CD4-positive, alpha-beta T cell (primary cell): ENCODE data around the gene BAAT. TPM values are rescaled to one million over a fixed set of nuclear protein-coding genes. Genes with fewer than 3 reads are reported as not detected.

Experiments
- ATAC-seq: fragments of 200-7000 bp; cut with Tn5 transposase; one replicate; pipeline ENCODE4 v1.10.0; 2022; ENCODE audit warnings: mild to moderate bottlenecking; ENCODE audit not compliant: poor library complexity
- CTCF ChIA-PET: fragments of 350-600 bp; sonication (Branson Sonifier 250); formaldehyde crosslinking; loops from one replicate; lab custom pipeline; 2021; ENCODE audit warnings: antibody characterized with exemption, inconsistent platforms; lab: Charles Lee
- POLR2A ChIA-PET: fragments of 350-600 bp; sonication (Branson Sonifier 250); formaldehyde crosslinking; loops from one replicate; lab custom pipeline; 2021; ENCODE audit warnings: antibody characterized with exemption, inconsistent platforms; lab: Charles Lee
- DNase-seq, 14 experiments: peaks; one replicate each; pipeline ENCODE4 v3.0.0-alpha.2; 2013 to 2020; ENCODE audit warnings: mixed read lengths in 2 of 14
- H3K27ac ChIP-seq, 2 donors: one replicate each; pipeline versions ENCODE4 v1.5.1 to v1.7.0; 2013; ENCODE audit warnings: low read length in 2 of 2, low read depth in 1 of 2, mild to moderate bottlenecking in 1 of 2
- H3K27me3 ChIP-seq, 2 experiments: 1 replicate in 1 of 2; 2 replicates in 1 of 2; pipeline versions ENCODE4 v1.6.1 to v1.7.0; 2013; ENCODE audit warnings: low read length in 2 of 2, control low read depth in 1 of 2, mild to moderate bottlenecking in 1 of 2, moderate library complexity in 1 of 2; ENCODE audit not compliant: insufficient read depth in 2 of 2, control insufficient read depth in 1 of 2
- H3K36me3 ChIP-seq: one replicate; pipeline ENCODE4 v1.6.1; 2013; ENCODE audit warnings: low read length, control low read depth; ENCODE audit not compliant: insufficient read depth
- H3K4me1 ChIP-seq: one replicate; pipeline ENCODE4 v1.6.1; 2013; ENCODE audit warnings: low read length, control low read depth; ENCODE audit not compliant: insufficient read depth
- H3K4me3 ChIP-seq: one replicate; pipeline ENCODE4 v1.5.1; 2013; ENCODE audit warnings: mild to moderate bottlenecking, low read length, moderate library complexity
- H3K9me3 ChIP-seq, 2 experiments: 1 replicate in 1 of 2; 2 replicates in 1 of 2; pipeline versions ENCODE4 v1.6.1 to v1.7.0; 2013; ENCODE audit warnings: low read length in 2 of 2, mild to moderate bottlenecking in 2 of 2, control low read depth in 1 of 2, moderate library complexity in 1 of 2; ENCODE audit not compliant: control insufficient read depth in 1 of 2, insufficient read depth in 1 of 2
- H3K27ac Mint-ChIP-seq: one replicate; pipeline ENCODE4 v1.8.0; 2020; ENCODE audit warnings: mixed read lengths
- H3K27me3 Mint-ChIP-seq: one replicate; pipeline ENCODE4 v1.8.0; 2021; ENCODE audit warnings: mixed read lengths
- H3K36me3 Mint-ChIP-seq: one replicate; pipeline ENCODE4 v1.8.0; 2021; ENCODE audit warnings: low read depth, mixed read lengths
- H3K4me1 Mint-ChIP-seq: one replicate; pipeline ENCODE4 v1.8.0; 2021; ENCODE audit warnings: low read depth, mixed read lengths
- H3K4me3 Mint-ChIP-seq: one replicate; pipeline ENCODE4 v1.8.0; 2020; ENCODE audit warnings: mild to moderate bottlenecking, mixed read lengths
- H3K9me3 Mint-ChIP-seq: one replicate; pipeline ENCODE4 v1.8.0; 2020; ENCODE audit warnings: mixed read lengths
- CTCF ChIP-seq: fragments of 200-600 bp; IDR thresholded peaks from one replicate; pipeline ENCODE4 v1.8.0; 2022; ENCODE audit warnings: antibody characterized with exemption, mild to moderate bottlenecking
- intact Hi-C, 2 experiments: fragments of 100-400 bp; cut with DNase I in 1 of 2; cut with micrococcal nuclease in 1 of 2; formaldehyde crosslinking; loops; one replicate each; pipeline versions ENCODE4 v1.15.1 to v1.9.0; 2023 to 2025; cut with DNase I, micrococcal nuclease
- total RNA-seq, 174 experiments: library from RNA in 2 of 174; stranded (reverse) in 2 of 174; gene quantifications; one replicate each; pipeline ENCODE4 v1.2.3 and lab custom pipeline; 2021 to 2026

BAAT gene
- total RNA-seq, 2 experiments from 2014 or later, result not detected

- H3K9me3 Mint-ChIP-seq, result no peaks in the 10 kb centered on the region
- ChIA-PET POLR2A (no interaction called here), CTCF (no interaction called here)
- no peaks in the 10 kb centered on the region for H3K4me1 Mint-ChIP-seq
- peaks cover 0 to 3% of the 10 kb centered on the region in 2 experiments for H3K9me3 ChIP-seq
- no peak for TF ChIP-seq CTCF
- no peaks in the 10 kb centered on the region for H3K36me3 ChIP-seq
- no peak overlapping the region for H3K4me3 ChIP-seq
- no peaks in the 10 kb centered on the region for H3K4me1 ChIP-seq
- no peak overlapping the region for H3K4me3 Mint-ChIP-seq
- H3K27ac Mint-ChIP-seq, result no peak overlapping the region
- H3K27ac ChIP-seq, result no peak overlapping the region
- ATAC-seq, result no peak
- no peak for DNase-seq
- intact Hi-C loops, result no loop called here
- H3K36me3 Mint-ChIP-seq, result no peaks in the 10 kb centered on the region
- H3K27me3 ChIP-seq, result peaks cover 0 to 3% of the 10 kb centered on the region in 2 experiments
- H3K27me3 Mint-ChIP-seq, result peaks cover 36% of the 10 kb centered on the region
Measured at GRCh38 chr9:101337237-101337636, 47.6 kb downstream of the BAAT start.

- no peak overlapping the region for H3K27ac ChIP-seq
- DNase-seq (no peak), ATAC-seq (no peak)
- H3K4me3 Mint-ChIP-seq, result no peak overlapping the region
- H3K4me3 ChIP-seq, result no peak overlapping the region
- H3K36me3 ChIP-seq, result no peaks in the 10 kb centered on the region
- no peak for TF ChIP-seq CTCF
- POLR2A ChIA-PET, result no interaction called here
- H3K9me3 Mint-ChIP-seq, result no peaks in the 10 kb centered on the region
- CTCF ChIA-PET, result no interaction called here
- no peaks in the 10 kb centered on the region for H3K4me1 ChIP-seq
- H3K27ac Mint-ChIP-seq, result no peak overlapping the region
- H3K27me3 ChIP-seq, result peaks cover 0 to 3% of the 10 kb centered on the region in 2 experiments
- H3K4me1 Mint-ChIP-seq, result no peaks in the 10 kb centered on the region
- H3K9me3 ChIP-seq, result peaks cover 0 to 3% of the 10 kb centered on the region in 2 experiments
- peaks cover 39% of the 10 kb centered on the region for H3K27me3 Mint-ChIP-seq
- intact Hi-C loops, result no loop called here
- H3K36me3 Mint-ChIP-seq, result no peaks in the 10 kb centered on the region
Measured at GRCh38 chr9:101336091-101336490, 48.7 kb downstream of the BAAT start.

- ChIA-PET POLR2A (no interaction called here), CTCF (interaction anchor here (1.2 kb wide), 1 partner anchor 22 kb away, joined by 4 read pairs; no protein-coding TSS in a partner anchor)
- Histone ChIP-seq H3K9me3 (peaks cover 0 to 3% of the 10 kb centered on the region in 2 experiments), H3K27ac (no peak overlapping the region), H3K4me1 (no peaks in the 10 kb centered on the region), H3K4me3 (no peak overlapping the region), H3K36me3 (no peaks in the 10 kb centered on the region), H3K27me3 (no peaks in the 10 kb centered on the region)
- no peaks in the 10 kb centered on the region for H3K4me1 Mint-ChIP-seq
- no peaks in the 10 kb centered on the region for H3K9me3 Mint-ChIP-seq
- TF ChIP-seq CTCF, result no peak
- ATAC-seq (no peak), DNase-seq (no peak)
- H3K4me3 Mint-ChIP-seq, result no peak overlapping the region
- peaks cover 35% of the 10 kb centered on the region for H3K27me3 Mint-ChIP-seq
- no peaks in the 10 kb centered on the region for H3K36me3 Mint-ChIP-seq
- H3K27ac Mint-ChIP-seq, result no peak overlapping the region
- intact Hi-C loops, result no loop called here
Measured at GRCh38 chr9:101333926-101334702, 50.7 kb downstream of the BAAT start.
